ENCODE measurements around the gene CNST. TPM values are rescaled to one million over a fixed set of nuclear protein-coding genes. Genes with fewer than 3 reads are reported as not detected.

The CNST gene
- total and polyA plus RNA-seq, 2 of the 13 experiments (the other 11 are each of a cell fraction or from before 2014, with no cell fraction given), result 6.3 to 12.4 TPM

DNA sequence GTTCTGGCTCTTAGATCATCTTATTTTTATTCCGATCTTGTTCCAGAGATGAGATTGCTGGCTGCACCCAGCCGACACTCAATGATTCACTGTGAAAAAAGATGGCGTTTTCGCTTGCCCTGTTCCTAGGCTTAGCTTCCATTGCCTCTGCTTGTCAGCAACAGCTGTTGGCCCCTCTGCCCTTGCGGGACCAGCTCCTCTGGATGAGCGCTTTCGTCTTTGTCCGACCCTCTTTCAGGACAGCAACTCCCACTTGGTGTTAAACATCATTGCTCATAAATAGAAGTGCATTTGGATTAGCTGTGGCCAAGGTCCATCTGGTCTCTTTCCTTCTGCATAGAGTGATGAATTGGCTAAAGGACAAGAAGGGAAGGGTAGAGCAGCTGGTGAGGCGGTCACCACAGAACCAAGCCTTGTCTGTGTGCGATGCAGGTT is 114.5 kb downstream of the CNST start (continued):
- TF ChIP-seq SOX6 (IDR thresholded peaks at IDR 0.05) (no peak), SOX6 (CRISPR knock-in tag; IDR thresholded peaks at IDR 0.05) (no peak)

DNA sequence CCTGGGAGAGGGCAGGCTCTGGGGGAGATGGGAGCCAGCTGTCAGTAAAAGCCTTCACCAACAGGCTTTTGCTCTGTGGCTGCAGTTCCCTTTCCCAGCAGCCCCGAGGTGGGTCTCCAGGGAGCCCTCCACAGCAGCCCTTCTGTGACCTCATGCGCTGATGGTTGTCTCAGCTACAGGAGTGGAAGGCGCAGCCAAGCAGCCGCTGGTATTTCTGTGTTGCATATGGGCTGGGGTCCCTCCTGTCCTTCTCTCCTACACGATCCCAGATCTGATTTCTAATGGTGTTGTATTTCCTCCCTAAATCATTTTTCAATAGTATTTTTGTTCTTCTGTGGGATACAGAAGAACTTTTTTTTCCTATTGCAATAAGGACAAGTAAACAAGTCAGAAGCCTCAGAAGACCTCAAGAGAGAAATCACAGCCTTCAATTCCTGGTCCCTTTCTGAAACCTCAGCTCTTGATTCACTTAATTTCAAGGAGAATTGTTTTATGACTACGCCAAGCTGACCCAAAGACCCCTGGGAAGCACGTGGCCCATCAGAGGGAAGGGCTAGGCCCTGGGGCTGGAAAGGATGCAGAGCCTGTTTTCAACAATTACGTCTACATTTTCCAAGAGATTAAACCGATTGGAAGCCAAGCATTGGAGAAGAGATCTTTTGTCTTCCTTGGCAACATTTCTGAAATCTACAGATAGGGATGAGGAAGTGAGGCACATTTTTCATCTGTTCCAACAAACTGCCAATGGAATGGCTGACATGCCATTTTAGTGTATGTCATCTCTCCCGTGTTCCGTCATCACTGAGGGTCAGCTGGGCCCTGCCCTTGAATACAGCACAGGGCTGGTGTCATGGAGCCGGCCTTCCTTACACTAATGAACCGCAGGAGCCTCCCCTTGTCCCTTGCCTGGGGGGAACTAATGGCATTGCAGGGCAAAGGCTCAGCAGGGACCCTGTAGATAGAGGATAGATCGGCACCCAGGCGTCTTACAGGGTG is 115.9 kb downstream of the CNST start:
- ATAC-seq (no peak), FAIRE-seq (no peak), DNase-seq (ENCODE audit: low spot score) (no peak)
- Histone ChIP-seq H3K79me2 (ENCODE audit: insufficient read depth, low read length) (no peaks in the 10 kb centered on the region), H3K4me1 (ENCODE audit: insufficient read depth, low read length) (no peaks in the 10 kb centered on the region), H3K27ac (ENCODE audit: extremely low read length, insufficient read depth, low read length) (no peak overlapping the region), H3K4me2 (ENCODE audit: low read depth, low read length) (no peak overlapping the region), H3K27me3 (ENCODE audit: control insufficient read depth in 1 of 2, insufficient read depth in 2 of 2, low read length in 2 of 2) (no peaks in the 10 kb centered on the region), H3K4me3 (replicated peaks in 1 of 3; ENCODE audit: insufficient read depth in 1 of 3, low read depth in 2 of 3, low read length in 3 of 3) (no peak overlapping the region), H2AFZ (ENCODE audit: low read length) (no peak overlapping the region), H3K9me3 (ENCODE audit: low read length) (no peaks in the 10 kb centered on the region), H3K36me3 (replicated peaks in 1 of 2; ENCODE audit: control insufficient read depth in 1 of 2, insufficient read depth in 2 of 2, low read length in 2 of 2) (no peaks in the 10 kb centered on the region), H3K9ac (ENCODE audit: insufficient read depth, low read depth, low read length) (no peak overlapping the region), H4K20me1 (ENCODE audit: insufficient read depth, low read length) (no peaks in the 10 kb centered on the region)
- 53% methylated on average over 12 of the region's 15 CpGs for WGBS (ENCODE audit: low lambda C conversion rate)
- POLR2A ChIA-PET, result interaction anchor here (1.1 kb wide), 1 partner anchor 116 kb away, joined by 3 read pairs; the partner anchor contains the start of genes CNST and TFB2M
- BruUV-seq (replicated peaks), result no TSS peak
- CTCF ChIA-PET (ENCODE audit: low intra/inter-chr PET ratio, low total read pairs), result no interaction called here
- in situ Hi-C loops (cut with HindIII; ENCODE audit: extremely low pct_ligation_motif_present, low pct_unique_long_range_greater_than_20kb), result no loop called here
- intact Hi-C loops (cut with micrococcal nuclease; ENCODE audit: unreplicated experiment), result no loop called here
- TF ChIP-seq, protein P1, sequence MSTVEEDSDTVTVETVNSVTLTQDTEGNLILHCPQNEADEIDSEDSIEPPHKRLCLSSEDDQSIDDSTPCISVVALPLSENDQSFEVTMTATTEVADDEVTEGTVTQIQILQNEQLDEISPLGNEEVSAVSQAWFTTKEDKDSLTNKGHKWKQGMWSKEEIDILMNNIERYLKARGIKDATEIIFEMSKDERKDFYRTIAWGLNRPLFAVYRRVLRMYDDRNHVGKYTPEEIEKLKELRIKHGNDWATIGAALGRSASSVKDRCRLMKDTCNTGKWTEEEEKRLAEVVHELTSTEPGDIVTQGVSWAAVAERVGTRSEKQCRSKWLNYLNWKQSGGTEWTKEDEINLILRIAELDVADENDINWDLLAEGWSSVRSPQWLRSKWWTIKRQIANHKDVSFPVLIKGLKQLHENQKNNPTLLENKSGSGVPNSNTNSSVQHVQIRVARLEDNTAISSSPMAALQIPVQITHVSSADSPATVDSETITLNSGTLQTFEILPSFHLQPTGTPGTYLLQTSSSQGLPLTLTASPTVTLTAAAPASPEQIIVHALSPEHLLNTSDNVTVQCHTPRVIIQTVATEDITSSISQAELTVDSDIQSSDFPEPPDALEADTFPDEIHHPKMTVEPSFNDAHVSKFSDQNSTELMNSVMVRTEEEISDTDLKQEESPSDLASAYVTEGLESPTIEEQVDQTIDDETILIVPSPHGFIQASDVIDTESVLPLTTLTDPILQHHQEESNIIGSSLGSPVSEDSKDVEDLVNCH (CRISPR knock-in tag; IDR thresholded peaks at IDR 0.05), result no peak
- TF ChIP-seq MZF1 (CRISPR knock-in tag; IDR thresholded peaks at IDR 0.05; ENCODE audit: borderline replicate concordance) (no peak), ZSCAN30 (CRISPR knock-in tag; IDR thresholded peaks at IDR 0.05) (no peak), ZSCAN31 (CRISPR knock-in tag; IDR thresholded peaks at IDR 0.05; ENCODE audit: low read depth) (no peak), ATF7 (IDR thresholded peaks at IDR 0.05) (no peak), ATF7 (CRISPR knock-in tag; IDR thresholded peaks at IDR 0.05) (no peak), ZNF367 (CRISPR knock-in tag; IDR thresholded peaks at IDR 0.05; ENCODE audit: borderline replicate concordance) (no peak), CHCHD3 (CRISPR knock-in tag; IDR thresholded peaks at IDR 0.05) (no peak), ETV6 (CRISPR knock-in tag; conservative IDR thresholded peaks at IDR 0.05) (no peak), TBX2 (CRISPR knock-in tag; IDR thresholded peaks at IDR 0.05; ENCODE audit: borderline replicate concordance) (no peak), SP1 (IDR thresholded peaks at IDR 0.05) (no peak), SP1 (CRISPR knock-in tag; IDR thresholded peaks at IDR 0.05) (no peak), RXRB (CRISPR knock-in tag; IDR thresholded peaks at IDR 0.05; ENCODE audit: borderline replicate concordance) (no peak)
- TF ChIP-seq, protein P2, sequence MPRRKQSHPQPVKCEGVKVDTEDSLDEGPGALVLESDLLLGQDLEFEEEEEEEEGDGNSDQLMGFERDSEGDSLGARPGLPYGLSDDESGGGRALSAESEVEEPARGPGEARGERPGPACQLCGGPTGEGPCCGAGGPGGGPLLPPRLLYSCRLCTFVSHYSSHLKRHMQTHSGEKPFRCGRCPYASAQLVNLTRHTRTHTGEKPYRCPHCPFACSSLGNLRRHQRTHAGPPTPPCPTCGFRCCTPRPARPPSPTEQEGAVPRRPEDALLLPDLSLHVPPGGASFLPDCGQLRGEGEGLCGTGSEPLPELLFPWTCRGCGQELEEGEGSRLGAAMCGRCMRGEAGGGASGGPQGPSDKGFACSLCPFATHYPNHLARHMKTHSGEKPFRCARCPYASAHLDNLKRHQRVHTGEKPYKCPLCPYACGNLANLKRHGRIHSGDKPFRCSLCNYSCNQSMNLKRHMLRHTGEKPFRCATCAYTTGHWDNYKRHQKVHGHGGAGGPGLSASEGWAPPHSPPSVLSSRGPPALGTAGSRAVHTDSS (CRISPR knock-in tag; conservative IDR thresholded peaks at IDR 0.05), result no peak
- TF ChIP-seq, protein P3, sequence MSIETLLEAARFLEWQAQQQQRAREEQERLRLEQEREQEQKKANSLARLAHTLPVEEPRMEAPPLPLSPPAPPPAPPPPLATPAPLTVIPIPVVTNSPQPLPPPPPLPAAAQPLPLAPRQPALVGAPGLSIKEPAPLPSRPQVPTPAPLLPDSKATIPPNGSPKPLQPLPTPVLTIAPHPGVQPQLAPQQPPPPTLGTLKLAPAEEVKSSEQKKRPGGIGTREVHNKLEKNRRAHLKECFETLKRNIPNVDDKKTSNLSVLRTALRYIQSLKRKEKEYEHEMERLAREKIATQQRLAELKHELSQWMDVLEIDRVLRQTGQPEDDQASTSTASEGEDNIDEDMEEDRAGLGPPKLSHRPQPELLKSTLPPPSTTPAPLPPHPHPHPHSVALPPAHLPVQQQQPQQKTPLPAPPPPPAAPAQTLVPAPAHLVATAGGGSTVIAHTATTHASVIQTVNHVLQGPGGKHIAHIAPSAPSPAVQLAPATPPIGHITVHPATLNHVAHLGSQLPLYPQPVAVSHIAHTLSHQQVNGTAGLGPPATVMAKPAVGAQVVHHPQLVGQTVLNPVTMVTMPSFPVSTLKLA (IDR thresholded peaks at IDR 0.05), result no peak

Data from HepG2 (cell line).